ENCODE data around the gene TMCO4. TPM values are rescaled to one million over a fixed set of nuclear protein-coding genes. Genes with fewer than 3 reads are reported as not detected.
"Not testable (repeated sequence)": the region's sequence is repeated elsewhere in the genome, so short reads cannot be mapped to it uniquely, and the experiment has no call there.

TMCO4 gene
- total and polyA plus RNA-seq, 9 donors: 1.7 to 3.7 (median 2.0) TPM

DNA sequence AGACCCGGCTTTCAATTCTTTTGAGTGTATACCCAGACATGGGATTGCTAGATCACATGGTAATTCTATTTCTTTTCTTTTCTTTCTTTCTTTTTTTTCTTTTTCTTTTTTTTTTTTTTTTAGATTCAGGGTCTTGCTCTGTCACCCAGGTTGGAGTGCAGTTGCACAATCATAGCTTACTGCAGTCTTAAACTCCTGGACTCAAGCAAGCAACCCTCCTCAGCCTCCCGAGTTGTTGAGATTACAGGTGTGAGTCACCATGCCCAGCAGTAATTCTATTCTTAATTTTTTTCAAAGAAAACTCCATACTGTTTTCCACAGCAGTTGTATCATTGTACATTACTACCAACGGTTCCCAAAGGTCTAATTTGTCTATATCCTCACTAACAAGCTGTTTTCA lies 28.8 kb upstream of the TMCO4 start:
- Histone ChIP-seq H3K4me1 (ENCODE audit: control insufficient read depth, insufficient read depth, low read length) (no peaks in the 10 kb centered on the region), H3K27me3 (ENCODE audit: control insufficient read depth, insufficient read depth, low read length) (peaks cover 3% of the 10 kb centered on the region), H3K9me3 (replicated peaks; ENCODE audit: control insufficient read depth, low read depth, low read length) (peaks cover 3% of the 10 kb centered on the region), H3K36me3 (ENCODE audit: control insufficient read depth, insufficient read depth, low read length) (no peaks in the 10 kb centered on the region), H3K4me3 (ENCODE audit: low read length) (no peak overlapping the region), H3K27ac (ENCODE audit: low read length) (no peak overlapping the region)
- DNase-seq: no peak
- no CpG with 5 or more reads among the region's 3 CpGs for WGBS (ENCODE audit: insufficient coverage)

DNA sequence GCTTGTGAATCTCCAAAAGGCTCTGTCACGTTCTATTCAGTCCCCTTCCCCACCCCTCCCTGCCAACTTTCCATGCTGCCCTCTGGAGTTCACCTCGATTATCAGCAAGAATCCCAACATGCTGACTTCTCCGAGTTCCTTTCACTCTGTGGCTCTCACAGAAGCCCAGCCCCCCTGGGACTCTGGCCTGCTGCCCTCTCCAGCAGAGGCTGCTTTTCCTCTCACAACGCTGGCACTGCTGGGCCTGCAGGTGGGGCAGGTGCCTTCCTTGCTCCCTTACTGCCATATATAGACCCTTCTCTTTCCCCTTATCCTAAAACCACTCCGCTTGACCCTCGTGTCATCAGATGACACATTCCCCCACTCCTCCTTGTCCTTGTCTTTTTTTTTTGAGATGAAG lies 25.6 kb upstream of the TMCO4 start:
- WGBS (ENCODE audit: insufficient coverage): 30% methylated on average over 5 of the region's 6 CpGs
- no peaks in the 10 kb centered on the region for H3K36me3 ChIP-seq (ENCODE audit: control insufficient read depth, insufficient read depth, low read length)
- H3K27me3 ChIP-seq (ENCODE audit: control insufficient read depth, insufficient read depth, low read length): peaks cover 3% of the 10 kb centered on the region
- no peaks in the 10 kb centered on the region for H3K4me1 ChIP-seq (ENCODE audit: control insufficient read depth, insufficient read depth, low read length)
- no peak for DNase-seq
- H3K4me3 ChIP-seq (ENCODE audit: low read length): no peak overlapping the region
- no peak overlapping the region for H3K27ac ChIP-seq (ENCODE audit: low read length)
- no peaks in the 10 kb centered on the region for H3K9me3 ChIP-seq (replicated peaks; ENCODE audit: control insufficient read depth, low read depth, low read length)

DNA sequence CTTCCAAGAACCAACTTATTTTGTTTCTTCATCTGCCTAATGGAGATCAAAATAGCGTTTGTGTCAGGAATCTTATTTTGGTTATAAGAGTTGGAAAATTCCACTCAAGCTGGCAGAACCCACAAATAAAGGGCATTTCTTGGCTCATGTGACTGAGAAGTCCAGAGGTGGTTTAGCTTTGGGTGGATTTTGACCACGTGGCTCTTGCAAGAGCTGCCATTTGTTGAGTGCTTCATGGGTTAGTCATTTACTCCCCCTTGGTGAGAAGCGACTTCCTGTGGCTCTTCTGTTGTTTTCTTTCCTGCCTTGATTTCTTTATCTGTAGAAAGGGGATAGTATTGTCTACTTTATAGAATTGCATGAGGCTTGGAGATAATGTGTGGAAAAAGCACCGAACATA lies 24.8 kb upstream of the TMCO4 start:
- no CpG with 5 or more reads among the region's 4 CpGs for WGBS (ENCODE audit: insufficient coverage)
- DNase-seq: no peak
- Histone ChIP-seq H3K36me3 (ENCODE audit: control insufficient read depth, insufficient read depth, low read length) (no peaks in the 10 kb centered on the region), H3K4me3 (ENCODE audit: low read length) (no peak overlapping the region), H3K27me3 (ENCODE audit: control insufficient read depth, insufficient read depth, low read length) (peaks cover 3% of the 10 kb centered on the region), H3K9me3 (replicated peaks; ENCODE audit: control insufficient read depth, low read depth, low read length) (no peaks in the 10 kb centered on the region), H3K4me1 (ENCODE audit: control insufficient read depth, insufficient read depth, low read length) (no peaks in the 10 kb centered on the region), H3K27ac (ENCODE audit: low read length) (no peak overlapping the region)

DNA sequence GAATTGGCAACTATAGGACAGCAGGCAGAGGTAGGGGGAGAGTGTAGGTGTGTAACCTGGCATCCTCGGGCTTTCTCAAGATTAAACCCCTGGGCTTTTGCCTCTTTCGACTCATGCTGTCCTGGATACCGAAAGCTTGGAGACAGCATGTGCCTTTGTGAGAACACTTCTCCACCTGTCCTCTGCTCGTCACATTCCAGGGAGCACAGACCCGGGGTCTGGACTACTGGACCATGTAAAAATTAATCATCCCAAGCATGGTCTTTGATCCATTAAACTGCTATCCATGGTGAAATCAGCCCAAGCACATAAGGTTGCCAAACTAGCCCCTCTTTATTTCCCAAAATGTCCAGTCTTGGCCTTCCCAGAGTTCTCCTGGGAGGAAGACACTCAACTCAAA lies 24.3 kb upstream of the TMCO4 start:
- Histone ChIP-seq H3K27me3 (ENCODE audit: control insufficient read depth, insufficient read depth, low read length) (peaks cover 3% of the 10 kb centered on the region), H3K4me3 (ENCODE audit: low read length) (no peak overlapping the region), H3K9me3 (replicated peaks; ENCODE audit: control insufficient read depth, low read depth, low read length) (no peaks in the 10 kb centered on the region), H3K36me3 (ENCODE audit: control insufficient read depth, insufficient read depth, low read length) (no peaks in the 10 kb centered on the region), H3K27ac (ENCODE audit: low read length) (no peak overlapping the region), H3K4me1 (ENCODE audit: control insufficient read depth, insufficient read depth, low read length) (no peaks in the 10 kb centered on the region)
- no peak for DNase-seq
- 87% methylated on average over 4 of the region's 5 CpGs for WGBS (ENCODE audit: insufficient coverage)

DNA sequence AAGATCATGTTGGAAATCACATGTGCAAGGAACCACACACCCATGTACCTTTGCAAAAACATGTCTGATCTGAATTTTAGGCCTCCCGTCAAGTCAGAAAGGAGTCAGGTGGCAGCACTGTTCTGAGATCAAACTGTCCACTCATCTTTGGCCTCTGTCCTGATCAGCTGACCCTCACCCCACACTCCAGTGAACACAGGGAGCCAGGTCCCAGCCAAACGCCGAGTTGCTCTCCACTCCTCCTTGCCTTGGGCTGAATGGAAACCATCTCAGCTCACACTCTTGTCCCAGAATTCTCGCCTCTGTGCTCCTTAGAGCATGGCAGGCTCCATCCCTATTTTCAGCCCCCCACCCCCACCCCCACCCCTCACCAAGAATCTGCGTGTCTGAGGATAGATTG lies 20.0 kb upstream of the TMCO4 start:
- Histone ChIP-seq H3K27me3 (ENCODE audit: control insufficient read depth, insufficient read depth, low read length) (no peaks in the 10 kb centered on the region), H3K9me3 (replicated peaks; ENCODE audit: control insufficient read depth, low read depth, low read length) (no peaks in the 10 kb centered on the region), H3K4me3 (ENCODE audit: low read length) (no peak overlapping the region), H3K36me3 (ENCODE audit: control insufficient read depth, insufficient read depth, low read length) (no peaks in the 10 kb centered on the region), H3K27ac (ENCODE audit: low read length) (no peak overlapping the region), H3K4me1 (ENCODE audit: control insufficient read depth, insufficient read depth, low read length) (peaks cover 16% of the 10 kb centered on the region)
- WGBS (ENCODE audit: insufficient coverage): 41% methylated on average over 2 of the region's 5 CpGs
- no peak for DNase-seq

DNA sequence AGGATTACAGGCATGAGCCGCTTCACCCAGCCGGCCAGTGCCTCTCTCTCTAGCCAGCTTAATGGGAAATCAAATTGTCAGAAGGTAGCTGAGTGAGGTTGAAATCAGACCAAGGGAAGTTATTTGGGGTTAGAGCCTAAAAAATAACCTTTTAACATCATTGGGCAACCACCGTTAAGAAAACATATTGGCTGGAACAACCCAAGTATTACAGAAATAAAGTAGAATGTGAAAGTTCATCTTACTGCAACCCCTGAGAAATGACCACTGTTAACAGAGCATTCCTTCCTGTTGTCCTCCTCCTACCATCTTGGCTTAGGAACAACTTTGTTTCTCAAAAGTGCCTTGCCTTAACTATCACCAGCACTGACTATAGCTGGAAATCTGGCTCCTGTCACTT lies 18.6 kb upstream of the TMCO4 start:
- Histone ChIP-seq H3K9me3 (replicated peaks; ENCODE audit: control insufficient read depth, low read depth, low read length) (no peaks in the 10 kb centered on the region), H3K4me1 (ENCODE audit: control insufficient read depth, insufficient read depth, low read length) (peaks cover 18% of the 10 kb centered on the region), H3K27ac (ENCODE audit: low read length) (no peak overlapping the region), H3K36me3 (ENCODE audit: control insufficient read depth, insufficient read depth, low read length) (no peaks in the 10 kb centered on the region), H3K27me3 (ENCODE audit: control insufficient read depth, insufficient read depth, low read length) (no peaks in the 10 kb centered on the region), H3K4me3 (ENCODE audit: low read length) (no peak overlapping the region)
- no CpG with 5 or more reads among the region's 3 CpGs for WGBS (ENCODE audit: insufficient coverage)
- DNase-seq: no peak

DNA sequence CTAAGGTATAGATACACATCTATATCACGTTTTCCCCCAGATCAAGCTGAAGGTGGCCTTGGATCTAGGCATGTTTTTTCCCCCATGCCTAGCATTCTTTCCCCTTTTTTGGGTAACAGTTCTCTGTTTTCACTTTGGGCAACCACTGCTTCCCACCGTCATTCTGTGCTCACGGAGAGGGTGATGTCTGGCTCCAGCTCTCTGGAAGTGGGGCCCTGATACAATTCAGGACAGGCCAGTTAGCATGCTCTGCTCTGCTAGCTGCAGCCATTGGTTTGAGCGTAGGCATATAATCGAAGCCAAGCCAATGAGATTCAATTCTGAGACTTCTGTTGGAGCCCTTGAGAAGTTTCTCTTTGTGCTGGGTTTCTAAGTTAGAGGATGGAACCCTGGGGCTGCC lies 17.4 kb upstream of the TMCO4 start:
- no peak for DNase-seq
- H3K4me3 ChIP-seq (ENCODE audit: low read length): no peak overlapping the region
- no peaks in the 10 kb centered on the region for H3K36me3 ChIP-seq (ENCODE audit: control insufficient read depth, insufficient read depth, low read length)
- H3K27me3 ChIP-seq (ENCODE audit: control insufficient read depth, insufficient read depth, low read length): peaks cover 3% of the 10 kb centered on the region
- no peaks in the 10 kb centered on the region for H3K9me3 ChIP-seq (replicated peaks; ENCODE audit: control insufficient read depth, low read depth, low read length)
- WGBS (ENCODE audit: insufficient coverage): 84% methylated on average over 3 of the region's 5 CpGs
- H3K27ac ChIP-seq (ENCODE audit: low read length): no peak overlapping the region
- H3K4me1 ChIP-seq (ENCODE audit: control insufficient read depth, insufficient read depth, low read length): peaks cover 18% of the 10 kb centered on the region

DNA sequence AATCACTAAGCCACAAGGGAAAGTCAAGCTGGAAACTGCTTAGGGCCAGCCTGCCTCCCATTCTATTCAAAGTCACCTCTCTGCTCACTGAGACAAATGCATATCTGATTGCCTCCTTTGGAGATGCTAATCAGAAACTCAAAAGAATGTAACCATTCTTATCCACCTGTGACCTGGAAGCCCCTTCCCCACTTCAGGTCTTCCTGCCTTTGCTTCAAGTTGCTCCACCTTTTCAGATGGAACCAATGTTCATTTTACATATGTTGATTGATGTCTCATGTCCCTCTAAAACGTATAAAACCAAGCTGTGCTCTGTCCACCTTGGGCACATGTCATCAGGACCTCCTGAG lies 17.0 kb upstream of the TMCO4 start:
- H3K9me3 ChIP-seq (replicated peaks; ENCODE audit: control insufficient read depth, low read depth, low read length); H3K4me3 ChIP-seq (ENCODE audit: low read length); H3K36me3 ChIP-seq (ENCODE audit: control insufficient read depth, insufficient read depth, low read length); DNase-seq; H3K27me3 ChIP-seq (ENCODE audit: control insufficient read depth, insufficient read depth, low read length); H3K27ac ChIP-seq (ENCODE audit: low read length): not testable (repeated sequence)
- 13% methylated on average over 1 of the region's 1 CpG for whole genome bisulfite sequencing (ENCODE audit: insufficient coverage)
- H3K4me1 ChIP-seq (ENCODE audit: control insufficient read depth, insufficient read depth, low read length): peaks cover 18% of the 10 kb centered on the region

DNA sequence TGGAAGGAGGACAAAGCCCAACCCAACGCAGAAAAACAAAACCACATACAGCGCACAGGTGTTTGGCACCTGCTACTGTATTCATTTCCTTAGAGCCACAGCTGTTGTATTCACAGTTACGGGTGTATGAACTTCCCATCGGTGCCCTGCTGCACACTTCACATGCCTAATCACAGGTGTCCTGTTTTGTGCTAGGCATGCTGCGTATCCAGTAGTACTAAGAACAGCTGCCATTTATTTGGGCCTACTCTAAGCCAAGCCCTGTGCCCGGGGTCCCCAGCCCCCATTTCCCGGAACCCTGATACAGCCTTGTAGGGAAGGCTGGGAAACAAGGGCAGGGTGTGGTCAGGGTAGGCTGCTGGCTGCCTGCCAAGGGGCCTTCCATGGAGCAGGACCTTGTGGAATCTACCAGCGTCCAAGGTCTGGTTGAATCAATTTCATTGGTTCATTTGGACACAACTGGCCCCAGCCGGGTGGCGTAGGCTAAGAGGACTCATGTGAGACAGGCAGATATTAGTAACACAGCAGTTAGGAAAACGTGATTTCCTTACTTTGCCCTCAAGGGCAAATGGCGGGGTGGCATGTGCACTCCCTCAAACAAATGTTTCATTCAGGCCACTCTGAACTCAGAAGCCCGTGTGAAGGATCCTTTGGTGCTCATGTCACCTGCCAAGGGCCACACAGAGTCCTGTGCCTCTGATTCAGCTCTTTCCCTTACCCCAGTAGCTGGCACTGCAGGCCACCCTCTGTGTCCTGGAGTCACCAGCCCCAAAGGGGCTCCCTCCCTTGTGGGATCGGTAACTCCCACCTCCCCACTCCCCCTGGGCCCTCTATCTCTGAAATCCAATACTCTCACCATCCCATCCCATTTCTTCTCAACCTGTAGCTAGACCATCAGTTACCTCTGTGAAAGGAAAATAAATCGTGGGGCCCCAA lies 16.4 kb upstream of the TMCO4 start:
- H3K27ac ChIP-seq (ENCODE audit: low read length): no peak overlapping the region
- H3K9me3 ChIP-seq (replicated peaks; ENCODE audit: control insufficient read depth, low read depth, low read length): no peaks in the 10 kb centered on the region
- peak; percentile 45 for DNase-seq
- 58% methylated on average over 13 of the region's 15 CpGs for WGBS (ENCODE audit: insufficient coverage)
- no peaks in the 10 kb centered on the region for H3K36me3 ChIP-seq (ENCODE audit: control insufficient read depth, insufficient read depth, low read length)
- peaks cover 18% of the 10 kb centered on the region for H3K4me1 ChIP-seq (ENCODE audit: control insufficient read depth, insufficient read depth, low read length)
- H3K27me3 ChIP-seq (ENCODE audit: control insufficient read depth, insufficient read depth, low read length): peaks cover 6% of the 10 kb centered on the region
- H3K4me3 ChIP-seq (ENCODE audit: low read length): no peak overlapping the region

DNA sequence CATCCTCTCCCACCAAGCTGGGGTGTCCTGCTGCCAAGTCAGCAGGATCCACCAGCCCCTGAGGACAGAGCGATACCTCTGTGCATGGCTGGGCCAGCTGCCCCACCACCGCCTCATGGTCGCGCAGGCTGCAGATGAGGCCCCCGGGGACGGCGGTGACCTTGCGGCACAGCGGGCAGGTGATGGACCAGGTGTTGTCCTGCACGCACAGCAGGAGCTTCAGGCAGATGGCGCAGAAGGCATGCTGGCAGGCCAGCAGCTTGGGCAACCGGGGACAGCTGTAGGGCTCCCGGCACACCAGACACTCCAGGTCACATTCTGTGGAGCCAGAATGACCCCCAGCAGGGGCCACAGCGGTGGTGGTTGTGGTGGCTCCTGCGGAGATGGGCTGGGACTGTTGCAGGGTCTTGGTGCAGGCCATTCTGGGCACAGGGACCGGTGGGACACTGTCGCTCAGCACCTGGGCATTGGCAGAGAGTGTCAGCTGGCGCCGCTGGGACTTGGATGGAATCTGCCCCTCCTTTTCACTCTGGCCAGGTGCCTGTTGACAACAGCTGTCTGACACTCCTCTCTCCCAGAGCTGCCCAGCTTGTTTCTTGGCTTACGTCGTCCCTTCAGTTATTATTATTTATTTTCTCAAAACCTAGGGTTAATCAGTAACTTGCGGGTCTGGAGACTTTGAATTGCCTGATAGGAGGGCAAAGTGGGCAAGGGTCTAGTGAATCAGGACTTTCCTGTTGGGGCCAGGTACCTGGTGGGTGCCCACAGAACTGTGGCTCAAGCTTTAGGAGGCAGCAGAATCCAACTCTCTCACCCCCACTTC lies 15.2 kb upstream of the TMCO4 start, which contains the start of gene RNF186:
Gene RNF186, minus strand, starts transcription at position 603 of the 823 bp plus-strand sequence. Its CDS starts 182 bp downstream, at position 421.
- no peak within 1 kb of the TSS for H3K4me3 ChIP-seq (ENCODE audit: low read length)
- 82% methylated on average over 19 of the region's 22 CpGs for WGBS (ENCODE audit: insufficient coverage)
- no peak within 1 kb of the TSS for H3K27ac ChIP-seq (ENCODE audit: low read length)
- peaks cover 6% of the 10 kb centered on the region for H3K27me3 ChIP-seq (ENCODE audit: control insufficient read depth, insufficient read depth, low read length)
- no peaks in the 10 kb centered on the region for H3K9me3 ChIP-seq (replicated peaks; ENCODE audit: control insufficient read depth, low read depth, low read length)
- no peaks in the 10 kb centered on the region for H3K36me3 ChIP-seq (ENCODE audit: control insufficient read depth, insufficient read depth, low read length)
- DNase-seq: peak; percentile 29
- H3K4me1 ChIP-seq (ENCODE audit: control insufficient read depth, insufficient read depth, low read length): peaks cover 18% of the 10 kb centered on the region

All from muscle of leg (tissue), 11 donors.